ENCODE data around the gene SAFB. TPM values are rescaled to one million over a fixed set of nuclear protein-coding genes. Genes with fewer than 3 reads are reported as not detected.
A peak's percentile ranks its signal among the peaks of the same experiment; 100 is the strongest.

Gene SAFB
- total and polyA plus RNA-seq, 9 donors: 64.1 to 108 (median 75.2) TPM

- intact Hi-C loops (cut with DNase I): no loop called here
- 96 to 100% (median 100%) methylated on average over 1 of the region's 1 CpG for WGBS, 3 donors
Observed at GRCh38 chr19:5673752-5674151, 50.9 kb downstream of the SAFB start.

GRCh38 chr19:5674714-5675113 lies 51.8 kb downstream of the SAFB start:
- H3K27ac ChIP-seq: no peak overlapping the region
- WGBS, 3 donors: 75 to 87% (median 77%) methylated on average over 5 of the region's 5 CpGs
- DNase-seq: no peak
- no peaks in the 10 kb centered on the region for H3K9me3 ChIP-seq
- peaks cover 5% of the 10 kb centered on the region for H3K4me1 ChIP-seq (ENCODE audit: insufficient read depth)
- TF ChIP-seq POLR2A (IDR thresholded peaks at IDR 0.05) (no peak), EP300 (IDR thresholded peaks at IDR 0.05) (no peak), CTCF (IDR thresholded peaks at IDR 0.05) (no peak)
- no peaks in the 10 kb centered on the region for H3K27me3 ChIP-seq
- H3K4me3 ChIP-seq: no peak overlapping the region
- intact Hi-C loops (cut with DNase I): loop anchor here in 1 of 4 donors (5.0 kb wide), 1 partner anchor 47 kb away; no protein-coding TSS in a partner anchor
- no peaks in the 10 kb centered on the region for H3K36me3 ChIP-seq

More at GRCh38 chr19:5673752-5674151, 50.9 kb downstream of the SAFB start:
- TF ChIP-seq CTCF (IDR thresholded peaks at IDR 0.05): no peak
- no peaks in the 10 kb centered on the region for H3K36me3 ChIP-seq
- no peak for DNase-seq
- H3K27me3 ChIP-seq: no peaks in the 10 kb centered on the region
- no peak overlapping the region for H3K4me3 ChIP-seq
- H3K9me3 ChIP-seq: no peaks in the 10 kb centered on the region
- H3K4me1 ChIP-seq (ENCODE audit: insufficient read depth): no peaks in the 10 kb centered on the region
- no peak overlapping the region for H3K27ac ChIP-seq

- WGBS, 3 donors: 62 to 73% (median 64%) methylated on average over 17 of the region's 17 CpGs
- H3K36me3 ChIP-seq: no peaks in the 10 kb centered on the region
- DNase-seq: peak in 1 of 5 donors; percentile 31
- H3K27me3 ChIP-seq: no peaks in the 10 kb centered on the region
- no peak overlapping the region for H3K4me3 ChIP-seq
- H3K9me3 ChIP-seq: no peaks in the 10 kb centered on the region
- intact Hi-C loops (cut with DNase I): loop anchor here in 1 of 4 donors (5.0 kb wide), 1 partner anchor 49 kb away; no protein-coding TSS in a partner anchor
- peaks cover 8% of the 10 kb centered on the region for H3K4me1 ChIP-seq (ENCODE audit: insufficient read depth)
- H3K27ac ChIP-seq: no peak overlapping the region
- TF ChIP-seq EP300 (IDR thresholded peaks at IDR 0.05) (no peak), CTCF (IDR thresholded peaks at IDR 0.05) (no peak), POLR2A (IDR thresholded peaks at IDR 0.05) (no peak)
Observed at GRCh38 chr19:5676105-5676771, 53.4 kb downstream of the SAFB start.

- TF ChIP-seq CTCF (IDR thresholded peaks at IDR 0.05): no peak
- TF ChIP-seq EP300 (IDR thresholded peaks at IDR 0.05): no peak
- no peak for TF ChIP-seq POLR2A (IDR thresholded peaks at IDR 0.05)
- Histone ChIP-seq H3K27me3 (no peaks in the 10 kb centered on the region), H3K9me3 (no peaks in the 10 kb centered on the region), H3K4me3 (no peak overlapping the region), H3K4me1 (ENCODE audit: insufficient read depth) (peaks cover 10% of the 10 kb centered on the region), H3K27ac (no peak overlapping the region), H3K36me3 (no peaks in the 10 kb centered on the region)
- DNase-seq: peak in 1 of 5 donors; percentile 26
- intact Hi-C loops (cut with DNase I): loop anchor here in 1 of 4 donors (5.0 kb wide), 1 partner anchor 49 kb away; no protein-coding TSS in a partner anchor
- WGBS, 3 donors: 50 to 64% (median 56%) methylated on average over 13 of the region's 13 CpGs
Observed at GRCh38 chr19:5676772-5677105, 53.9 kb downstream of the SAFB start.

All from ovary (tissue), 9 donors.